ENCODE results near the gene STK32C. TPM values are rescaled to one million over a fixed set of nuclear protein-coding genes. Genes with fewer than 3 reads are reported as not detected.

The STK32C gene
- total RNA-seq, 1 donor from 2014 or later, result 19.6 TPM

- TF ChIP-seq CTCF (conservative IDR thresholded peaks at IDR 0.05), result no peak
- H3K9me3 Mint-ChIP-seq, result no peaks in the 10 kb centered on the region
- no peaks in the 10 kb centered on the region for H3K36me3 Mint-ChIP-seq (ENCODE audit: low read depth)
- H3K4me1 Mint-ChIP-seq, result peaks cover 9% of the 10 kb centered on the region
- no peak overlapping the region for H3K4me3 Mint-ChIP-seq
- no peak overlapping the region for H3K27ac Mint-ChIP-seq (ENCODE audit: unreplicated experiment)
- H3K27me3 Mint-ChIP-seq (ENCODE audit: low read depth), result no peaks in the 10 kb centered on the region
- DNase-seq (ENCODE audit: low read depth, low spot score), result no peak
Measured at GRCh38 chr10:132249226-132249724, 58.5 kb downstream of the STK32C start.

GRCh38 chr10:132248455-132249225, 59.1 kb downstream of the STK32C start:
- Mint-ChIP-seq H3K4me1 (peaks cover 9% of the 10 kb centered on the region), H3K27me3 (ENCODE audit: low read depth) (no peaks in the 10 kb centered on the region), H3K27ac (ENCODE audit: unreplicated experiment) (no peak overlapping the region), H3K9me3 (no peaks in the 10 kb centered on the region), H3K4me3 (peak overlapping the region; percentile 69), H3K36me3 (ENCODE audit: low read depth) (no peaks in the 10 kb centered on the region)
- no peak for TF ChIP-seq CTCF (conservative IDR thresholded peaks at IDR 0.05)
- DNase-seq (ENCODE audit: low read depth, low spot score), result peak; percentile 70

- Mint-ChIP-seq H3K27me3 (ENCODE audit: low read depth) (no peaks in the 10 kb centered on the region), H3K36me3 (ENCODE audit: low read depth) (no peaks in the 10 kb centered on the region), H3K27ac (ENCODE audit: unreplicated experiment) (no peak overlapping the region), H3K4me3 (no peak overlapping the region), H3K9me3 (no peaks in the 10 kb centered on the region), H3K4me1 (peaks cover 14% of the 10 kb centered on the region)
- no peak for TF ChIP-seq CTCF (conservative IDR thresholded peaks at IDR 0.05)
- DNase-seq (ENCODE audit: low read depth, low spot score), result no peak
Measured at GRCh38 chr10:132247943-132248342, 59.8 kb downstream of the STK32C start.

GRCh38 chr10:132246296-132246695, 61.5 kb downstream of the STK32C start:
- no peaks in the 10 kb centered on the region for H3K36me3 Mint-ChIP-seq (ENCODE audit: low read depth)
- H3K27ac Mint-ChIP-seq (ENCODE audit: unreplicated experiment), result no peak overlapping the region
- H3K9me3 Mint-ChIP-seq, result no peaks in the 10 kb centered on the region
- H3K27me3 Mint-ChIP-seq (ENCODE audit: low read depth), result no peaks in the 10 kb centered on the region
- H3K4me1 Mint-ChIP-seq, result peaks cover 17% of the 10 kb centered on the region
- TF ChIP-seq CTCF (conservative IDR thresholded peaks at IDR 0.05), result no peak
- H3K4me3 Mint-ChIP-seq, result no peak overlapping the region
- no peak for DNase-seq (ENCODE audit: low read depth, low spot score)

- no peaks in the 10 kb centered on the region for H3K9me3 Mint-ChIP-seq
- no peak for TF ChIP-seq CTCF (conservative IDR thresholded peaks at IDR 0.05)
- H3K27ac Mint-ChIP-seq (ENCODE audit: unreplicated experiment), result no peak overlapping the region
- peaks cover 19% of the 10 kb centered on the region for H3K4me1 Mint-ChIP-seq
- no peaks in the 10 kb centered on the region for H3K36me3 Mint-ChIP-seq (ENCODE audit: low read depth)
- no peaks in the 10 kb centered on the region for H3K27me3 Mint-ChIP-seq (ENCODE audit: low read depth)
- no peak for DNase-seq (ENCODE audit: low read depth, low spot score)
- H3K4me3 Mint-ChIP-seq, result no peak overlapping the region
Measured at GRCh38 chr10:132245056-132245455, 62.7 kb downstream of the STK32C start.

Measured in neural crest cell (in vitro differentiated cells).